IgD-negative memory B cell (primary cell): ENCODE results near the gene ACTN3. TPM values are rescaled to one million over a fixed set of nuclear protein-coding genes. Genes with fewer than 3 reads are reported as not detected.
"Not testable (repeated sequence)": the region's sequence is repeated elsewhere in the genome, so short reads cannot be mapped to it uniquely, and the experiment has no call there.

Source experiments
- H3K27ac Mint-ChIP-seq, 3 donors: one replicate each; pipeline ENCODE4 v1.8.0; 2020 to 2022; ENCODE audit warnings: mild to moderate bottlenecking in 3 of 3, mixed read lengths in 3 of 3, moderate library complexity in 1 of 3
- H3K27me3 Mint-ChIP-seq: one replicate; pipeline ENCODE4 v1.8.0; 2021; ENCODE audit warnings: mixed read lengths
- H3K36me3 Mint-ChIP-seq: one replicate; pipeline ENCODE4 v1.8.0; 2020; ENCODE audit warnings: mild to moderate bottlenecking, mixed read lengths
- H3K4me1 Mint-ChIP-seq, 3 donors: one replicate each; pipeline ENCODE4 v1.8.0; 2020 to 2022; ENCODE audit warnings: mixed read lengths in 3 of 3, mild to moderate bottlenecking in 1 of 3
- H3K4me3 Mint-ChIP-seq, 4 donors: one replicate each; pipeline ENCODE4 v1.8.0; 2020 to 2022; ENCODE audit warnings: mild to moderate bottlenecking in 4 of 4, mixed read lengths in 4 of 4, moderate library complexity in 3 of 4
- H3K9me3 Mint-ChIP-seq, 3 donors: one replicate each; pipeline ENCODE4 v1.8.0; 2020 to 2021; ENCODE audit warnings: mixed read lengths in 3 of 3, mild to moderate bottlenecking in 1 of 3
- polyA plus RNA-seq: library from polyadenylated mRNA; unstranded; fragments of 300-500 nt; fragmentation: Illumina TruSeq; gene quantifications from one replicate; pipeline ENCODE4 v1.2.3, GENCODE V29; 2021

The ACTN3 gene
- polyA plus RNA-seq, 1 donor from 2014 or later: not detected

DNA sequence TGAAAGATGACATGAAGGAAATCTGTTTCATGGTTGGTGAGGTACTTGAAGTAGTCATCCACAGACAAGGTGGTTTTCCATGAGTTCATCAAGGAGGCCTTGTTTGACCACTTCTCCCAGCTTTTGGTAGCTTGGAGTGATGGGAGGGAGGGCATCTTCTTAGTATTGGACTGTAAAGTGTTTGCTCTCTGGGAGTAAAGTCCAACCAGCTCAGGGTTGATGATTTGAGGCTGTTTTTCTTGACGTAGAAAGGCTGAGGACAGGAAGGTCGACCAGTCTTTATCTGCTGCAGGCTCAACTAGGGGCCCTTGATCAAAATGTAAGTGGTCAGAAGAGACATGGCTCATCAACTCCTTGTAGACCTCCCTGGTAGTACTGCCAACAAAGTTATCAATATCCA lies 44.5 kb downstream of the ACTN3 start:
- H3K4me3 Mint-ChIP-seq: peak overlapping the region in 2 of 4 donors; percentile 74 to 95
- peaks cover 14 to 26% (median 25%) of the 10 kb centered on the region in 3 donors for H3K4me1 Mint-ChIP-seq
- H3K9me3 Mint-ChIP-seq: no peaks in the 10 kb centered on the region
- peak overlapping the region in 1 of 3 donors; percentile 77 for H3K27ac Mint-ChIP-seq
- no peaks in the 10 kb centered on the region for H3K27me3 Mint-ChIP-seq
- H3K36me3 Mint-ChIP-seq: peaks cover 2% of the 10 kb centered on the region

DNA sequence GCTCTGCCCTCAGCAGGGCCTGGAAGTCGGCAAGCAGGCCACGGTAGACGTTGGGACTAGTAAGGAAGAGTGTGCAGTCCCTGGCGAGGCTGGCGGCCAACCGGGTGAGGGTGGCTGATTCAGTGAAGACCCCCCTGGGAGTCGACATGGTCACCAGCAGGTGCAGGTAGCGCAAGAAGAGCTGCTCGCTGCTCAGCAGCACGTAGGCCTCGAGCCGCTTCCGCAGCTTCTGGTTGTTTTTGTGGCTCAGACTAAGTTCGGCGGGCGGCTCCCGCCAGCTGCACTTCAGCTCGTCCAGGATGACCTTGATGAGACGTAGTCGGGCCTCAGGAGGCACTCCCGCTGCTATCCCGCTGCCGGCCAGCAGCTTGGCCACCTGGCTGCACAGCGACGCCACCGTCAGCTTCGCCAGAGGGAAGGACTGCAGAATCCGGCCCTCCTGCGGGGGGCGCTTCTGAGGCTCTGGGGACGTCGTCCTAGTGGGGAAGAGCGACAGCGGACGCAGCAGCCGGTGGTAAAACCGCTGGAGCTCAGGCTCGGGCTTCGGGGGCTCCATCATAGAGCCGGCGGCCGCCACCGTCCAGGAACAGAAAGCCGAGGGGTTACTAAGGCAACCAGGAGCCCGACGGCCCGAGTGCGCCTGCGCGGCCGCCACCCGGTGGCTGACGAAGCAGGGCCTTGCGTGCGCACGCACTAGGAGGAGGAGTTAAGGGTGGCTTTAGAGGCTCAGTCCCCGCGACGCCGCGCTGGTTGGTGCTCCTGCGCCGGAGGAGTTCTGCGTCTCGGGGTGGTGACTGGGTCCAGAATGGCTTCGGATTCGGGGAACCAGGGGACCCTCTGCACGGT lies 46.0 kb downstream of the ACTN3 start, which contains the start of the genes CCDC87 and CCS:
CCDC87 (minus strand) TSS at position 607 of the 846 bp plus-strand sequence; CDS start at position 559, 48 bp downstream.
CCS (plus strand) TSS at position 729 of the 846 bp plus-strand sequence; CDS start at position 806, 77 bp downstream.
- Mint-ChIP-seq H3K4me1 (peaks cover 16 to 26% (median 25%) of the 10 kb centered on the region in 3 donors), H3K27me3 (no peaks in the 10 kb centered on the region), H3K27ac (peak within 1 kb of the TSS; percentile 91 to 100 (median 98)), H3K9me3 (no peaks in the 10 kb centered on the region), H3K36me3 (peaks cover 2% of the 10 kb centered on the region), H3K4me3 (peak within 1 kb of the TSS; percentile 95 to 100 (median 100))

DNA sequence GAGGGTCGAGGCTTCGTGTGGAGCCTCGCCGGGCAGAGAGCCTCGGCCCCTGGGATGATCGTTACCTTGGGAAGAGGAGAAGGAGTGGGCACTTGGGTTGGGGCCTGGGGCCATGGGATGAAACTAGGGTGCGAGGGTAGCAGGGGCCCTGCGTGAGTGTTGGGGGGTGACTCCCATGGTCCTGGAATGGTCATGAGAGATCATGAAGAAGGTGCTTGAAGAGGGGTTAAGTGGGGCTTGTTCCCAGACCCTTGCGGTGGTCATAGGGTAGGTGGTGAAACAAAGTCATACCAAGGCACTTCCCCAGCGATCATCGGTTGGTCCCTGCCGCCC lies 46.6 kb downstream of the ACTN3 start:
- H3K27ac Mint-ChIP-seq: peak overlapping the region; percentile 91 to 100 (median 98)
- no peaks in the 10 kb centered on the region for H3K9me3 Mint-ChIP-seq
- peak overlapping the region; percentile 95 to 100 (median 100) for H3K4me3 Mint-ChIP-seq
- H3K36me3 Mint-ChIP-seq: peaks cover 2% of the 10 kb centered on the region
- no peaks in the 10 kb centered on the region for H3K27me3 Mint-ChIP-seq
- peaks cover 16 to 28% (median 25%) of the 10 kb centered on the region in 3 donors for H3K4me1 Mint-ChIP-seq

DNA sequence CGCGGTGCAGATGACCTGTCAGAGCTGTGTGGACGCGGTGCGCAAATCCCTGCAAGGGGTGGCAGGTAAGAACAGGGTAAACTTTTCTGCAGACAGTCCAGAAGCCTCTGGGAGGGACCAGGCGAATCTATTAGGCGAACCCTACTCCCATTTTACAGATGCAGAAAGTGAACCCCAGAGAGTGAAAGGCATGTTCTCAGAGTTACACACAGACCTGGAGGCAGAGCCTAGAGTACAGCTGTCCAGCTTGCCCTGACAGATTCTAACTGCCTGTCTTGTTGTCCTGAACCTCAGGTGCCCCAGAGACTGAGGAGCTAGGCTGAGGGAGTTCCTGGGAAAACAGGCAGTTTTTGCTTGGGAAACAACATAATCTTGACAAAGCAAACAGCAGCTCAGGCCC lies 46.9 kb downstream of the ACTN3 start:
- H3K27me3 Mint-ChIP-seq: no peaks in the 10 kb centered on the region
- no peaks in the 10 kb centered on the region for H3K9me3 Mint-ChIP-seq
- peaks cover 2% of the 10 kb centered on the region for H3K36me3 Mint-ChIP-seq
- H3K4me3 Mint-ChIP-seq: peak overlapping the region; percentile 95 to 100 (median 100)
- peaks cover 16 to 30% (median 28%) of the 10 kb centered on the region in 3 donors for H3K4me1 Mint-ChIP-seq
- peak overlapping the region; percentile 91 to 100 (median 98) for H3K27ac Mint-ChIP-seq

- Mint-ChIP-seq H3K27ac (peak overlapping the region; percentile 71 to 88 (median 80)), H3K4me3 (peak overlapping the region; percentile 46 to 87 (median 72)), H3K9me3 (no peaks in the 10 kb centered on the region), H3K4me1 (peaks cover 16 to 34% (median 34%) of the 10 kb centered on the region in 3 donors), H3K27me3 (no peaks in the 10 kb centered on the region), H3K36me3 (peaks cover 2% of the 10 kb centered on the region)
Measured at GRCh38 chr11:66595245-66595904, 48.7 kb downstream of the ACTN3 start.

DNA sequence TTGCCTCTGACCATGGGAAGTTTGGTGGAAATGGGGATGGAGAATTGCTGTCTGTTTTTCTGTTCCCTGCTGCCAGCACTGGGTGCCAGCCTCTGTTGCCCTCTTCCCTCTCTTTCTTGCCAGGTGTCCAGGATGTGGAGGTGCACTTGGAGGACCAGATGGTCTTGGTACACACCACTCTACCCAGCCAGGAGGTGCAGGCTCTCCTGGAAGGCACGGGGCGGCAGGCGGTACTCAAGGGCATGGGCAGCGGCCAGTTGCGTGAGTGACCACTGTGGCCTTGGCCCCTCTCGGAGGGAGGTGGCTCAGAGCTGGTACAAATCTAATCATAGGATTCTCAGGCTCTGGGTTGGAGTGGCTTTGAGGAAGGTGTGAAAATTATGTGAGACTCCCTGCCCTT lies 52.3 kb downstream of the ACTN3 start:
- Mint-ChIP-seq H3K27ac (no peak overlapping the region), H3K4me1 (peaks cover 10 to 30% (median 28%) of the 10 kb centered on the region in 3 donors), H3K9me3 (no peaks in the 10 kb centered on the region), H3K4me3 (no peak overlapping the region), H3K27me3 (no peaks in the 10 kb centered on the region), H3K36me3 (no peaks in the 10 kb centered on the region)

- peaks cover 6 to 24% (median 24%) of the 10 kb centered on the region in 3 donors for H3K4me1 Mint-ChIP-seq
- peak overlapping the region in 1 of 3 donors; percentile 62 for H3K27ac Mint-ChIP-seq
- H3K9me3 Mint-ChIP-seq: no peaks in the 10 kb centered on the region
- peaks cover 2% of the 10 kb centered on the region for H3K36me3 Mint-ChIP-seq
- no peaks in the 10 kb centered on the region for H3K27me3 Mint-ChIP-seq
- peak overlapping the region in 2 of 4 donors; percentile 5 to 46 for H3K4me3 Mint-ChIP-seq
Measured at GRCh38 chr11:66600219-66600618, 53.5 kb downstream of the ACTN3 start.

GRCh38 chr11:66600631-66601233 lies 54.0 kb downstream of the ACTN3 start:
- peak overlapping the region in 2 of 4 donors; percentile 21 to 57 for H3K4me3 Mint-ChIP-seq
- H3K27ac Mint-ChIP-seq: peak overlapping the region in 1 of 3 donors; percentile 62
- H3K9me3 Mint-ChIP-seq: no peaks in the 10 kb centered on the region
- peaks cover 4 to 19% (median 19%) of the 10 kb centered on the region in 3 donors for H3K4me1 Mint-ChIP-seq
- no peaks in the 10 kb centered on the region for H3K27me3 Mint-ChIP-seq
- peaks cover 2% of the 10 kb centered on the region for H3K36me3 Mint-ChIP-seq

DNA sequence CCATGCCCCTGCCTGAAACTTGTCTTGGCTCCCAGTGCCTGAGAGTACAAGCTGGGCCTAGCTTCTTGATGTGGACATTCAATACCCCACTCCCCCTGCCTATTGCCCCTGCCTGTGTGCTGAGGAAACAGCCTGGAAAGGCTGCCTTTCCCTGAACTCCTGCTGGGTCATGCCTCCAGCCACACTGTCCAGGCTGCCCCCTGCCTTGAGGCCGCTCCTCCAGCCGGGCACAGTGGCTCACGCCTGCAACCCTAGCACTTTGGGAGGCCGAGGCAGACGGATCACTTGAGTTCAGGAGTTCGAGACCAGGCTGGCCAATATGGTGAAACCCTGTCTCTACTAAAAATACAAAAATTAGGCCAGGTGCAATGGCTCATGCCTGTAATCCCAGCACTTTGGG lies 56.4 kb downstream of the ACTN3 start:
- Mint-ChIP-seq H3K36me3 (peaks cover 2% of the 10 kb centered on the region), H3K4me1 (peaks cover 7 to 17% (median 16%) of the 10 kb centered on the region in 3 donors), H3K9me3 (no peaks in the 10 kb centered on the region), H3K27me3 (no peaks in the 10 kb centered on the region), H3K4me3 (no peak overlapping the region), H3K27ac (no peak overlapping the region)

GRCh38 chr11:66604155-66604554 lies 57.5 kb downstream of the ACTN3 start:
- Mint-ChIP-seq H3K9me3 (no peaks in the 10 kb centered on the region), H3K4me1 (peaks cover 12 to 14% (median 13%) of the 10 kb centered on the region in 3 donors), H3K27me3 (no peaks in the 10 kb centered on the region), H3K36me3 (peaks cover 2% of the 10 kb centered on the region), H3K4me3 (no peak overlapping the region), H3K27ac (no peak overlapping the region)

DNA sequence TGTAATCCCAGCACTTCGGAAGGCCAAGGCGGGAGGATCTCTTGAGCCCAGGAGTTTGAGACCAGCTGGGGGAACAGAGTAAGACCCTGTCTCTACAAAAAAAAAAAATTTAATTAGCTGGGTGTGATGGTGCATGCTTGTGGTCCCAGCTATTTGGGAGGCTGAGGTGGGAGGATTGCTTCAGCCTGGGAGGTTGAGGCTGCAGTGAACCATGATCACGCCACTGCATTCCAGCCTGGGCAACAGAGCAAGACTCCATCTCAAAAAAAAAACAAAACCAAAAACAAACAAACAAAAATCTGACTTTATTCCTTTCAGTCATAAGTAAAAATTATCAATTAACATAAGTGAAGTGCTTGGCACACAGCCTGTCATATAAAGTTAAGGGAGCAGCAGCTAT lies 59.9 kb downstream of the ACTN3 start:
- H3K9me3 Mint-ChIP-seq, H3K27ac Mint-ChIP-seq, H3K36me3 Mint-ChIP-seq, H3K27me3 Mint-ChIP-seq, H3K4me3 Mint-ChIP-seq: not testable (repeated sequence)
- H3K4me1 Mint-ChIP-seq: peaks cover 20 to 26% (median 23%) of the 10 kb centered on the region in 3 donors

DNA sequence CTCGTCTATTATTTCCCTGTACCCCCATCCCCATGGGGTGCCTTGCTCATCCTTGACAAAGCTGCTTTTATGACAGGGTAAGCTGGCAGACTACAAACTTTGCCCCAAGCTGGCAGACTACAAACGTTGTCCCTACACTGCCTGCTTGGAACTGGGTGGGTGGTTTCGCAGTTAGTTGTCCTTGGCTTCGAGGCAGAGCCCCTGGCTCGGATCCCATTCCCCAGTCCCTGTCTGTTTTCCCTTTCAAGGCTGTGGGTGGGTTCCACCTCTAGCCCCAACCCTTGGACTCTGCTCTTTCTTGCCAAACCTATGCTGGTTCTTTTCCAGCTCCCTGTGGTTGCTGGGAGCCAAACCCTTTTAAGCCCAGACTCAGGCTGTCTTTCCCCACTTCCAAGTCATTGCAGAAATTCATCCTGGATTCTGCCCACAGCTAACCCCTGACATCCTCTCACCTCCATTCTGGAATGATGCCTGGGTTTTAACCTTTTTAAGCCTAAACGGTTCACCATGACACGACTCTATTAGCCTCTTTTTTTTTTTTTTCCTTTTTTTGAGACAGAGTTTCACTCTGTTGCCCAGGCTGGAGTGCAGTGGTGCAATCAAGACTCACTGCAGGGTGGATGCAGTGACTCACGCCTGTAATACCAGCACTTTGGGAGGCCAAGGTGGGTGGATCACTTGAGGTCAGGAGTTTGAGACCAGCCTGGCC lies 60.6 kb downstream of the ACTN3 start:
- Mint-ChIP-seq H3K4me3 (peak overlapping the region in 2 of 4 donors; percentile 33 to 61), H3K9me3 (no peaks in the 10 kb centered on the region), H3K27ac (peak overlapping the region; percentile 90 to 96 (median 94))

GRCh38 chr11:66609721-66610617 lies 63.3 kb downstream of the ACTN3 start:
- no peaks in the 10 kb centered on the region for H3K9me3 Mint-ChIP-seq
- H3K36me3 Mint-ChIP-seq: peaks cover 3% of the 10 kb centered on the region
- H3K27me3 Mint-ChIP-seq: peaks cover 2% of the 10 kb centered on the region
- H3K4me1 Mint-ChIP-seq: peaks cover 25 to 36% (median 26%) of the 10 kb centered on the region in 3 donors
- H3K4me3 Mint-ChIP-seq: peak overlapping the region; percentile 8 to 67 (median 42)
- H3K27ac Mint-ChIP-seq: peak overlapping the region in 2 of 3 donors; percentile 78 to 84

More for the DNA sequence above, 60.6 kb downstream of the ACTN3 start:
- Mint-ChIP-seq H3K4me1 (peaks cover 26 to 31% (median 26%) of the 10 kb centered on the region in 3 donors), H3K27me3 (peaks cover 2% of the 10 kb centered on the region), H3K36me3 (peaks cover 5% of the 10 kb centered on the region)
